Measurements from ENCODE around the gene FBXW5.

FBXW5 gene

GRCh38 chr9:136990242-136990911, 45.8 kb upstream of the FBXW5 start:
- no peak overlapping the region for H2AFZ ChIP-seq (ENCODE audit: low read length)
- no peaks in the 10 kb centered on the region for H3F3A ChIP-seq (ENCODE audit: low read depth)
- H3K9me3 ChIP-seq (ENCODE audit: insufficient read depth, low read depth, low read length): no peaks in the 10 kb centered on the region
- peaks cover 10% of the 10 kb centered on the region for H3K4me1 ChIP-seq (ENCODE audit: insufficient read depth, low read length, poor library complexity, severe bottlenecking)
- peaks cover 18% of the 10 kb centered on the region for H3K79me2 ChIP-seq (ENCODE audit: insufficient read depth, low read length)
- no peaks in the 10 kb centered on the region for H3K36me3 ChIP-seq (ENCODE audit: insufficient read depth, low read length)
- H3K4me2 ChIP-seq (ENCODE audit: low read depth, low read length, poor library complexity, severe bottlenecking): no peak overlapping the region
- H3K9me2 ChIP-seq (replicated peaks; ENCODE audit: low read depth, low read length): no peaks in the 10 kb centered on the region
- no peaks in the 10 kb centered on the region for H3K27me3 ChIP-seq (ENCODE audit: insufficient read depth, low read length, poor library complexity, severe bottlenecking)
- no peak for TF ChIP-seq CTCF (conservative IDR thresholded peaks at IDR 0.05; ENCODE audit: low read length)
- TF ChIP-seq EZH2phosphoT487 (IDR thresholded peaks at IDR 0.05; ENCODE audit: borderline replicate concordance): no peak
- no peak overlapping the region for H3K4me3 ChIP-seq (ENCODE audit: low read length, poor library complexity, severe bottlenecking)
- no peak overlapping the region for H3K9ac ChIP-seq (ENCODE audit: low read depth, low read length, poor library complexity, severe bottlenecking)
- H4K20me1 ChIP-seq (ENCODE audit: insufficient read depth, low read length, poor library complexity, severe bottlenecking): peaks cover 12% of the 10 kb centered on the region

- Histone ChIP-seq H3K27me3 (ENCODE audit: insufficient read depth, low read length, poor library complexity, severe bottlenecking) (no peaks in the 10 kb centered on the region), H3K9me2 (replicated peaks; ENCODE audit: low read depth, low read length) (no peaks in the 10 kb centered on the region), H3K36me3 (ENCODE audit: insufficient read depth, low read length) (no peaks in the 10 kb centered on the region), H2AFZ (ENCODE audit: low read length) (no peak overlapping the region), H3K4me3 (ENCODE audit: low read length, poor library complexity, severe bottlenecking) (no peak overlapping the region), H3F3A (ENCODE audit: low read depth) (no peaks in the 10 kb centered on the region), H3K9me3 (ENCODE audit: insufficient read depth, low read depth, low read length) (no peaks in the 10 kb centered on the region), H3K4me1 (ENCODE audit: insufficient read depth, low read length, poor library complexity, severe bottlenecking) (peaks cover 10% of the 10 kb centered on the region), H3K9ac (ENCODE audit: low read depth, low read length, poor library complexity, severe bottlenecking) (no peak overlapping the region), H3K4me2 (ENCODE audit: low read depth, low read length, poor library complexity, severe bottlenecking) (no peak overlapping the region), H3K79me2 (ENCODE audit: insufficient read depth, low read length) (peaks cover 13% of the 10 kb centered on the region), H4K20me1 (ENCODE audit: insufficient read depth, low read length, poor library complexity, severe bottlenecking) (peaks cover 10% of the 10 kb centered on the region)
- no peak for TF ChIP-seq EZH2phosphoT487 (IDR thresholded peaks at IDR 0.05; ENCODE audit: borderline replicate concordance)
- no peak for TF ChIP-seq CTCF (conservative IDR thresholded peaks at IDR 0.05; ENCODE audit: low read length)
Measured at GRCh38 chr9:136988872-136989271, 44.3 kb upstream of the FBXW5 start.

- Histone ChIP-seq H3K27me3 (ENCODE audit: insufficient read depth, low read length, poor library complexity, severe bottlenecking) (no peaks in the 10 kb centered on the region), H3F3A (ENCODE audit: low read depth) (no peaks in the 10 kb centered on the region), H3K4me1 (ENCODE audit: insufficient read depth, low read length, poor library complexity, severe bottlenecking) (no peaks in the 10 kb centered on the region), H2AFZ (ENCODE audit: low read length) (no peak overlapping the region), H3K4me3 (ENCODE audit: low read length, poor library complexity, severe bottlenecking) (no peak overlapping the region), H3K9me3 (ENCODE audit: insufficient read depth, low read depth, low read length) (no peaks in the 10 kb centered on the region), H4K20me1 (ENCODE audit: insufficient read depth, low read length, poor library complexity, severe bottlenecking) (no peaks in the 10 kb centered on the region), H3K36me3 (ENCODE audit: insufficient read depth, low read length) (no peaks in the 10 kb centered on the region), H3K9ac (ENCODE audit: low read depth, low read length, poor library complexity, severe bottlenecking) (no peak overlapping the region), H3K9me2 (replicated peaks; ENCODE audit: low read depth, low read length) (no peaks in the 10 kb centered on the region), H3K4me2 (ENCODE audit: low read depth, low read length, poor library complexity, severe bottlenecking) (no peak overlapping the region), H3K79me2 (ENCODE audit: insufficient read depth, low read length) (no peaks in the 10 kb centered on the region)
- no peak for TF ChIP-seq EZH2phosphoT487 (IDR thresholded peaks at IDR 0.05; ENCODE audit: borderline replicate concordance)
Measured at GRCh38 chr9:136985853-136986252, 41.3 kb upstream of the FBXW5 start.
